Suppressor macrophage (primary cell): Measurements from ENCODE around the gene TMPRSS6.
A peak's percentile ranks its signal among the peaks of the same experiment; 100 is the strongest.

Experiments used
- DNase-seq, 4 experiments: peaks; one replicate each; pipeline ENCODE4 v3.0.0-alpha.2; 2020 to 2022

Gene TMPRSS6

DNA sequence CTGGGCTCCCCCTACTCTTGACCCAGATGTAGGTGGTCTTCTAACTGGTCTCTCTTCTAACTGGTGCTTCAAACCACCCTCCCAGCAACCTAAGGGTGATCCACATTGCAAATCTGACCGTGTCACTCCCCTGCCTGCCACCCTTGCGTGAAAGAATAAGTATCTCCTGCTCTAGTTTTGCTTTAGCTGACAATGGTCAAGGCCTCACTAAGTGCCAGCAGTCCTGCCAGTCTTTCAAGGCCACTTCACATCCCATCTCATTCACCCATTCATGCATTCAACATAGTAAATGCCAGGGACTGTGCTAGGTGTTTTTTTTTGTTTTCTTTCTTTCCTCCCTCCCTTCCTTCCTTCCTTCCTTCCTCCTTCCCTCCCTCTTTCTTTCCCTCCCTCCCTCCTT lies 60.3 kb downstream of the TMPRSS6 start:
- DNase-seq, result no peak

DNA sequence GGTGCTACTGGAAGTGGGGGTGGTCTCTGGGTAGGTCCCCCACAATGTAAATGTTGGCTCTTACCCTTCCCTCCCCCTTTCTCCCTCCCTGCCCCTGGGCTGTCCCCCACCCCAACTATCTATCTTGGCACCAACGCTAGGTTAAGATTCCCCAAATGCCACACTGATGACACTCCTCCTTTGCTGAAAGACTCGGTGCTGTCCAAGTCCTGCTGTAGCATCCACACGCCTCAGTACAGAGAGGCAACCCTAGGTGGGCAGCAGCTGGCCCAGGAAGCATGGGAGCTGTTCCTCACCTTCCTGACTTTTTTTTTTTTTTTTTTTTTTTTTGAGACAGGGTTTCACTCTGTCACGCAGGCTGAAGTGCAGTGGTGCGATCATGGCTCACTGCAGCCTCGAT lies 61.4 kb downstream of the TMPRSS6 start:
- no peak for DNase-seq

DNA sequence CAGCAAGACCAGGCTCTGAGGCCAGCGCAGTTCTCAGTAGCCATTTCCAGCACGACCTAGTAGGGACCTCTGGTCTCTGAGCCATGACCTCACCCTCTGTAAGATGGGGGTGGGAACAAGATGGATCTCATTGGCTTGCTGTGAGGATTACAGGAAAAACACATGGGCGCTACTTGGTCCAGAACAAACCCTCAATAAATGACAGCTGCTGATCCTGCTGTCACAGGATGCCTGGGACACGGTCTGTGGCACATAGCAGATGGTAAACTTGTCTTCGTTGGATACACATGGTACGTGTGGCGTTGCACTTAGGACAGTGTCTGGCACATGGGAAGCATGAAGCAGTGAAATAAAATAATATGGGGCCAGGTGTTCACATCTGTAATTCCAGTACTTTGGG lies 62.5 kb downstream of the TMPRSS6 start:
- DNase-seq, result no peak

DNA sequence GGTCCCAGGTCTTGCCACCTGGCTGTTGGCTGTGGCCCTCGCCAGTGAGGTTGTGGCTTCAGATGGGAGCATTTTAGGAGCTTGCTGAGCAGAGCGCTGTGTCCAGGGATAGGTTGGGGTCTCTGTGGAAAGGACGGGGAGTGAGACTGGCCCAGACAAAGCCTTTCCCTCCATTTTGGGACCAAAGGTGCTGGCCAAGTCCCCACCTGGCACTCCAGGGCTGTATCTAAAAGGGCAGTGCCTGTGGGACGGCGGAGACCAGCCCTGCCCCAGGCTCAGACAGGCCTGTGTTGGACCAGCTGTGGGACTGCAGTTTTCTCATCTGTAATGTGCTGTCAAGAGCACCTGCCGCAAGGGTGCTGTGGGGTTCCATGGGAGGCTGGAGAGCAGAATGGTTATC lies 62.9 kb downstream of the TMPRSS6 start:
- DNase-seq, result no peak

DNA sequence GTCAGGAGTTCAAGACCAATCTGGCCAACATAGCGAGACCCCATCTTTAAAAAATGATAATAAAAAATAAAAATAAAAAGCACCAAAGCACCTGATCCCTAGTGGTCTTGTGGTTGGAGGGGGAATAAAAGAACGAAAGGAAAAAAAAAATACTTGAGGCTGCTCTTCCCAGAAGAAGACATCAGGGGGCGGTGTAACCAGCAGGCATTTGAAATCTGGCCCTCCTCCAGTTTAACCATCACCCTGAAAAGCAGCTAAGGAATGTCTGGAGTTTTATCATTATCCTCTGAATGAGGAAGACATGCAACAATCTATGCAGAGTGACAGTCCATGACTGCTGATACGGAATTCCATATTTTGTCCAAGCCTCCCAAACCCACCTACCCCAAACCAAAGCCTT lies 63.6 kb downstream of the TMPRSS6 start:
- DNase-seq, result peak; percentile 24 to 52 (median 45)

DNA sequence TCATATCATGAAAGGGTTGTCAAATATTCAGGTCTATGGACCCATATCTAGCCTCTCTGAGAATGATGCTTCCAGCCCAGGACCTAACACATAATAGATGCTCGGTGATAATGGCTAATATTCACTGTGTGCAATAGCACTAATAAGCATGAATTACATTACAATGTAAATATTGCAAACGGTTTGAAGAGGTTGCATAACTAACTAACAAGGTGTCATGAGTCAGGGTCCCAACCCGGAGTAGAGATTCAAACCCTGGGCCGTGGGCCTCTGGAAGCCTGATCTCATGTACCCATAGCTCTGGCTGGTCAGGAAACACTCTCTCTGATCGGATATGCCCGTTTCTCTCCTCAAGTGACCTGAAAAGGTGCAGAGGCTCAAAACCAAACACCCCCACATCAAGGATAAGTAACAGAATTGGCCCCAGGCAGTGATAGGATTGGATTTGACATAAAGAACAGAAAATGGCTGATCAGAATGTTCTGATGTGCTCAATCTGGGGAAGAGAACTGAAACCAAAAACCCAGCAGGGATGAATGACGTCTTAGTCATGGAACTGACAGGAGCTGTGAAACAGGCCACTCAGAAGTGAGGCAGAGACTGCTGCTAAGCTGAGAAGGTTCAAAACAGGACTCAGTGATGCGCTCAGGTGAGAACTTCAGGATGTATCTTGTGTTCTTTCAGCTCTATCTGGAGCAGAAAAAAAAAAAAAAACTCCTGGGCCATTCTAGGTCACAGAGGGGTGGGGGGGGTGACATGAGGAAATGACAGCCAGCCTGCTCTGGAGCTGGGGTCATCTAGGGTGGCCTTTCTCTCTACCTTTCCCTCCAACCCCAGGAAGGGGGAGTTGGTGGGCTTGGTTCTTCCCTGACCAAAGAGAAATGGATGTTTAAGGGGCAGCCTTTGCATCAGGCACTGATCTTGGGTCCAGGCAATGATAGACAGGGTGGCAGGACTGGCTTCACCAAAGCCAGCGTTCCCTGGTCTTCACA lies 64.6 kb downstream of the TMPRSS6 start:
- peak; percentile 31 to 57 (median 49) for DNase-seq

DNA sequence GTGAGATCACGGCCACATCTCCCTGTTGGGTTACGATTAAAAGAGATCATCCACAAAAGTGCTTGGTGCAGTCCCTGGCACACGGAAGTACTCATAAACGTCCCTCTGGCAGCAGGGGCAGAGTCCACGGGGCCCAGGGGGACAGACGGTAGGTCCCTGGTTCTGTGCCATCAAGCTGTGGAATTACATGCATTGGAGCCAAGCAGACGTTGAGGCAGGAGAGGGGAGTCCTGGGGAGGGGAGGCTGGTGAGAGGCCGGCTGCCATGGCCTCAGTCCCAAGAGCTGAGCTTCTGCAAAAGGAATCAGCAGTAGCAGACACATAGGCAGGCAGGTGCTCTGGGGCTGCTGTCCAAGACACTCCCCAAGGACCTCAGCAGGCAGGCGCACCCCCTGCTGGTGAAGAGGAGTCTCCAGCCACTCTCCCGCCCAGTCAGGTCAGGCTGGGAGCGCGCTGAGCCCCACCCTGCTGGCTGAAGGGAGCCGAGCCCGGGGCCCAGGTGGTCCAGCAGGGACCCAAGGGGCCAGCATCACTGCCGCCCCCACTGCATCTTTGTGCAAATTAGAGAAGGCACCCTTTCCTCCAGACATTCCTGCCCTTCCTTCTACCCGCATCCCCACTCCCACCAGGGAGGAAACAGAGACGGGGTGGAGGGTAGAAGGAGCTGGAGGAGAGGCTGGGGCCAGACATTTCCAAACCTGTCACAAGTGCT lies 65.5 kb downstream of the TMPRSS6 start:
- peak; percentile 63 to 85 (median 74) for DNase-seq

DNA sequence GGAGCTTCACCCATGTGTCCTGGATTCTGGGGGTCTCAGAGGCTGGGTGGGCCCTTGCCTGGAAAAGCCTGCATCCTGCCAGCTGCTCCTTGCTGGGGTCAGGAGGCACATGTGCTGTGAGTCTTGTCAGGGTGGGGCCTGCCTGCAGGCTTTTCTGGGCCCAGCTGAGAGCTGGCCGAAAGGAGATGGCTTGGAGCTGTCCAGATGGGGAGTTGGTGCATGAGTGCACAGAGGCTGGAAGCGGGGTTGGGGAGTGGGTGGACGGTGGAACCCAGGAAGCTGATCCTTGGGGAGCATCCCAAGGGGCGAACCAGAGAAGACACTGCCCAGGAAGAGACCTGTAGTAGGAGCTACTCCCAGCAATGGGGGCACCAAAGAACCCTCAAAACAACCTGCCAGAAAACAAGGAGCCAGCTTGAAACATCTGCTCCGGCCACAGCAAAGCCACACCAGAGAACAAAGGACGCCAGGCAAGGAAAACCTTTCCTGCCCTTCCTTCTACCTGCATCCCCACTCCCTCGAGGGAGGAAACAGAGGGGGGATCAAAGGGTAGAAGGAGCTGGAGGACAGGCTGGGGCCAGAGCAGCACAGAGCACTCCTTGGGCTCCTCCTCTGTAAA lies 66.2 kb downstream of the TMPRSS6 start:
- no peak for DNase-seq

DNA sequence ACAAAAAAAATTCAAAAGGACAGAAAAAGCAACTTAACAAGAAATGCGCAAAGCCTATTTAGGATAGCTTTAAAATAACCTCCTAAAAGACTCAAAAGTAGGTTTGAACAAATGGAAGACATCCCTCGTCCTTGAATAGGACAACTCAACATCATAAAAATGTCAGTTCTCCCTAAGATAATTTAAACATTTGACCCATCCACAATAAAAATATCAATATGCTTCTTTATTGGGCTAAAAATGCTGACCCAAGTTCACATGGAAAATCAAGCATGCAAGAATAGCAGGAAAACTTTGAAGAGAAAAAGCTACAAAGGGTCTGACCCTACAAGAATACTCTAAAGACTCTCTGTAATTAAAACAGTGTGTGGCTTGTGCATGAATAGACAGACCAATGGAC lies 70.0 kb downstream of the TMPRSS6 start:
- DNase-seq, result no peak

DNA sequence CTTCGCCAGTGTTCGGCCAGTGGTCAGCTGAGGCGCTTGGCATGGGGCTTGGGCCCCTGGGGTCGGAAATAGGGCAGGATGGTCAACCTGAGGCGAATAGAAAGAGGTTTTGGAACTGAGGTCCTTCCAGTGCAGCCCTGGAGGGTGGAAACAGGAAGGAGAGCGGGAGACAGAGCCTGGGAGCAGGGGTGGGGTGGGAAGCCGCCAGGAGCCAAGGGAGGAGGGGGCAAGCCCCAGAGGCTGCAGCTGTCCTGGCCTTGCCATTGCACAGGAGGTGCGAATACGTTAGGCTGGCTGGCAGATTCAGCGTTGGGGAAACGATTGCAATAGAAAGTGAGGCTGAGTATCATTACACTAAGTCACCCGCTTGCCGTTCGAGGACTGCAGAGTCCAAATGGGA lies 71.8 kb downstream of the TMPRSS6 start:
- no peak for DNase-seq

DNA sequence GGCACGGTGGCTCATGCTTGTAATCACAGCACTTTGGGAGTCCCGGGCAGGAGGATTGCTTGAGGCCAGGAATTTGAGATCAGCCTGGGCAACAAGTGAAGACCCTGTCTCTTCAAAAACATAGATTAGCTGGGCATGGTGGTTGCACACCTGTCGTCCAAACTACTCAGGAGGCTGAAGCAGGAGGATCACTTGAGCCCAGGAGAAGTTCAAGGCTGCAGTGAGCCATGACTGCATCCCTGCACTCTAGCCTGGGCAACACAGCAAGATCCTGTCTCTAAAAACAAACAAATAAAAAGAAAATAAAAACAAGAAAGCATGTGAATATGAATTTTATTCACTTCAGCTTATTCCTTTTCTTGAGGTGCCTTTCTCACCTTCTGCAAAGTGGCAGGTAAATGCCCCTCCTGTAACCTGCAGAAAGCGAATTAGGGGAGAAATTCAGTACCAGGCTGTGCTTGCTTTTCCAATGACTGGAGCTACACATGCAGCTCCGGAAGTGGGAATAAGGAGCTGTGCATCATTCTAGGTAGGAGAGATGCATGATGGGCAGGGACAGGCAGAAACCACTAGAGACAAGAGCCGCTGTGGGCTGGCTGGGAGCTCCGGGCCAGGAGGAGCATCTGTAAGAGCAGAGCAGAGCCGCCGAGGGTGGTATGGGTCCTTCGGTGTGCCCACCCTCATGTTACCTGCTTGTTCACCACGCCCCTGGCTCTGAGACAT lies 72.7 kb downstream of the TMPRSS6 start:
- DNase-seq, result no peak

DNA sequence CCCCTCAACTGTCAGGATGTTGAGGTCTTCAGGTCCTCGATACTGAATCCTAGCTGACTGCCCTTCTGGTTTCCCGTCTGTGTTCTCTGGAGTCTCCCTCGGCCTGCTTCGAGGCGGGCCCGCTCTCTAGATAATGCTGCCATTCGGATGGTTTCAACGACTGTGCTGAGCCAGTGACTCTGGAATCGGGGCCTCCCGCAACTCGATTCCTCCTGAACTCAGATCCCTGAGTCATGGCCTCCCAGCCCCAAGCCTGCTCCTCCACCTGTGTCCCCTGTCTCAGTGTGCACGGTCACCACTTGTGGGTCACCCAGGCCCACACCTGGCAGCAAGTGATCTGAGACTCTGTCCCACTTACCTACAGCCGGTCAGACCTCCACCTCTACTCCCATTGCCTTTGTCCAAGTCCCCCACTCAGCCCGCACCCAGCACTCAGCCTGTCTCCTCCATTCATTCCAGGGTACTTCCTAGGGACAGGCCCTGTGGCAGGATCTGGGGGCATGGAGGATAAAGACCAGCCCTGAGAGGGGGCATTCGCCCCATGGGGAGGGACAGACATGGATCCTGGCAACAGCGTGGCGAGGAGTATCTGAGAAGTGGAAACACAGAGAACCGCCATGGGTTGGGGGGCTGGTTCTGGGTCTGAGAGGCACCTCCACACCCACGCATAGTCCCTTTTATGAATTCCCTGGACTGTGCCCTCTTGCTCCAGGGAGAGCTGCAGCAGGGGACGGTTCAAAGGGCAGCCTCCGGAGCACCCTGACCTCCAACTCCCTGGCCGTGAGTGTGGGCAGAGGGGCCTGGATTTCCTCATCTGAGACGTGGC lies 75.7 kb downstream of the TMPRSS6 start:
- DNase-seq, result no peak

DNA sequence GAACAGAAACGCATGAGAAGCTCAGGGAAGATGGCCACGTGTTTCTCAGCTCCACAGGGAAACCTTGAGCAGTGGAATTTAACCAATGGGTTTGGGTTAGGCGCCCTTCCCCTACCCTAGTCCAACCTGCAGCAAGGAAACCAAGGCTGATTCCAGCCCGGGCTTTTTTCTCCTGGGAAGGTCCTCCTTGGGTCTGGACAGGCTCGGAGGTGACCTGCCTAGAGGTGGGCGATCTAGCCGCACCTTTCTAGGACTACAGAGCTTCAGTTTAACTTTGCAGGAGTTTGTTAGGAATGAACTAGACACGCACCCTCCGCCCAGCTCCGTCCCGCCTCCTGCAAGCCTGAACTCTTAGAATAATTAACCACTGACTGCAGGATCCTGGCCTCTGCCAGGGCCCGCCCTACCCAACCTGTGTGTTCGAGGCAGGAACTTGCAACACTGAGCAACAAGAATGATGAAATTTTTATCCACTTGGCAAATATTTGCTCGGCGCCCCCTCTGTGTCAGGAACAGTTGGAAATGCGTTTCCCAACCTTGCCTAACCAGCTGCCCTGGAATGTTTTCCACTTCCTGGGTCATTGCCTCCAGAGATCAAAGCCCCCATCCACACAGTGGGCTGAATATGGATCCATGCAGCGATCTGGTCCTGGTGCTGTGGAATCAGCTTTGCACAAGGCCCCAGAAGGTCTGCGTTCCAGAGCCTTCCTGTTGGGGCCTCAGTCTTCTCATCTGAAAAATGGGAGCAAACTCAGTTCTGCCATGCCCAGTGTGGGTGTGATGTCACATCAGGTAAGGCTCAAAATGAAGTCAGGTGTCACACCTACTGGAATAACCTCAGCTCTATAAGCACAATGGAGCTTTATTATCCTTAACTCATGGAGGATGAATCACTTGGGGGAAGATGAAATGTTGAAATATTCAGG lies 76.7 kb downstream of the TMPRSS6 start:
- peak in 2 of 4 experiments; percentile 21 for DNase-seq

DNA sequence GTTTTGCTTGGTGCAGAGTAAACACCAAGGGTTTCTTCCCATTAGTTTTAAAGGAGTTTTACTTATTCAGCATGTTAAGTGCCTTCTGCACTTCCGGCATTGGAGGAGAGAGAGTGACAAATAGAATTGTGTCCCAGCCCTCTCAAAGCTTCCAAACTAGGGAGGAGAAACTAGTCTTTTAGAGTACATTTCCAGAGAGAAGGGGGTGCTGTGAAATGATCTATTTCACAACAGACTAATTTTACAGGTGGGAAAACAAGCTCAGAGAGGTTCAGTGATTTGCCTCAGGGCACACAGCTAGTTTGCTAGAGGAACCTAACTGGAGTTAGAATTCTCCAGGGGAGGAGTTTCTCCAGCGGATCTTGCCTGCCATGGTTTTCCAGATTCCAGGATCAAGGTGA lies 77.4 kb downstream of the TMPRSS6 start:
- peak in 2 of 4 experiments; percentile 14 to 23 for DNase-seq

DNA sequence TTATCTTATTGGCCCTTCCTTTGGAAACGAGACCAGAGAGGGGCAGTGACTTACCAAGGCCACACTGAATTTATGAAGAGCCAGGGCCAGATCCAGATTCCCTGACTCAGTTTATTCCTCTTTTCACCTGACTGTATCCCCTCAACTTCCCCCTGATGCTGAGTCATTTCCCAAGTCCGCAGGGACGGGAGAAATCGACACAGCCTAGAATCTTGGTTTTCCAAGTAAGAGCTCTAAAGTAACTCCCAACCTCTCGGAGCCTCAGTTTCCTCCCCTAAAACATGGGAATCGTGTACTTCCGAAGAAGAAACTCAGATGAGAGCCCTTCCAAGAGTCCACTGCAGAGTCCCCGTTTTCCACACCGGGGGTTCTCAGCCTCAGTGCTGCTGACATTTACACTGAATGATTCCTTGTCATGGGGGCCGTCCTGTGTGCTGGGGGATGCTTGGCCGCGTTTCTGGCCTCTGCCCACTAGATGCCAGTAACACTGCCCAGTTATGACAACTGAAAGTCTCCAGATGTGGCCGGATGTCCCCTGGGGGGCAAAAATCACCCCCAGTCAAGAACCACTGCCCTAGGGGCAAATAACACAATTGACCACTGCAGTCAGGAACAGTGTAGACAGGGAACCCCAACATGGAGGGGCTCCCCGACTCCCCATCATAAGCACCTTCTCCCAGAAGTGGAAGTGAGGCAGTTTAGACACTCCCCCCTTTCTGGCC lies 78.8 kb downstream of the TMPRSS6 start:
- no peak for DNase-seq

DNA sequence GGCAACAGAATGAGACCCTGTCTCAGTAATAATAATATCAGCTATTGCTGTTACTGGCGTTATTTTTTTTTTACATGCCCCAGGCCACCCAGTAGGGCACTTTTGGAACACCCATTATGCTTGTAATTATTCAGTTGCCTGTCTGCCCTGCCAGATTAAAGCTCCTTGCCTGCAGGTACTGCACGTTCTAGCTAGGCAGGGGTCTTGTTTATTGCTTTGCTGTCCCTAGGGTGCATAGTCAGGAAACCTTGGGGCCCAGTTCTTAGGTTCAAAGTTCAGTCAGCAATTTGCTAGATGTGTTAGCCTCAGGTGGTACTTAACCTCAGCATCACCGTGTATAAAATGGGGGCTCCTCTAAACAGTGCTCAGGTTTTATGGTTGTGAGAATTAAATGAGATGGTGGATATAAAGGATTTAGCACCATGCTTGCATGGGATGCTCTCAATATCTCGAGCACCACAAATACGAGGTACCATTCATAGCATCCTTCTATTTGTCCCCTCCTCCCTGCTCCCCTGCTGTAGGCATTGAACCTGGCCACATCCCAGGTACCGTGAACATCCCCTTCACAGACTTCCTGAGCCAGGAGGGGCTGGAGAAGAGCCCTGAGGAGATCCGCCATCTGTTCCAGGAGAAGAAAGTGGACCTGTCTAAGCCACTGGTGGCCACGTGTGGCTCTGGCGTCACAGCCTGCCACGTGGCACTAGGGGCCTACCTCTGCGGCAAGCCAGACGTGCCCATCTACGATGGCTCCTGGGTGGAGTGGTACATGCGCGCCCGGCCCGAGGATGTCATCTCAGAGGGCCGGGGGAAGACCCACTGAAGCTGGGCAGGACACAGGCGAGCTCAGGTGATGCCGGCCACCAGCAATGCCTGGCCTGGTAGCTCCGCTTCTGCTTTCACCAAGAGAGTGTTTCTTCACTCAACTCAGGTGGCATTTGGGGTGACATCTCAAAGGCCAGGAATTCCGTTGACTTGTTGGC lies 80.5 kb downstream of the TMPRSS6 start:
- DNase-seq, result no peak

DNA sequence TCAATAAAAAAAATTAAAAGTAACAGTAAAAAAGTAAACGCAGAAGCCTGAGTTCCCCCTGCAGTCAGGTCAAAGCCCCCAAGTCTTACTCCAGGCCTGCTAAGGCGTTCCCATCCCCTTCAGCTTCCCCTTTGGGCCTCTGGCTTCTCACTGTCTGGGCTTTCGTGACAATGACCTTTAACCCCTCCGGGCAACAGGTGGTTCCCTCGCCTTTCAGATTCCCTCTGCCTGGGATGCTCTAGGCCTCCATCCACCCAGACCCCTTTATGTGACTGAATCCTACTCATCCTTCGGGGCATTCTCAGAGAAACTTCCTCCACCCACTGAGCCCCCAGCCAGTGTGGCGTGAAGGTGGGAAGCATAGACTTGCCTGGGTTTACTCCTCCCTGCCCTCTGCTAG lies 82.0 kb downstream of the TMPRSS6 start:
- no peak for DNase-seq

DNA sequence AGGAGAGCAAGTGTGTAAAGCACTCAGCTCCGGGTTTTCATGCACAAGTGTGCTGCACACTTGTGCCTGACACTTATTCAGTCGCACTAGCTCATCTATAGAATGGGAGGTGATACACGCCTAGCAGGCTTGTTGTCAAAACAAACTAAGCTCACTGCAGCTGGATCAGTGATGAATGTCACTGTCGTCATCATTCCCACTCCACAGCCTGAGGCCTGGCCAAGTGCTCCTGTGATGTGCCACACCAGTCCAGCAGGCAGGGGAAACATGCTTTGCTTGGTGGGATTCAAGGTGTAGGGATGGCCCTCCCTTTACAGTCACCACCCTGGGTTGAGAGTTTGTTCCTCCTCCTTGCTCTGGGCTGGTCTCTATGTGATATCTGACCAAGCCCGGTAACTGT lies 83.2 kb downstream of the TMPRSS6 start:
- no peak for DNase-seq
